ENCODE data around the gene CNTLN.
"Not testable (repeated sequence)": the region's sequence is repeated elsewhere in the genome, so short reads cannot be mapped to it uniquely, and the experiment has no call there.

The CNTLN gene

GRCh38 chr9:17222932-17223331, 88.1 kb downstream of the CNTLN start:
- no peak for ATAC-seq
- no peak for DNase-seq
- H3K27me3 Mint-ChIP-seq = no peaks in the 10 kb centered on the region
- no peak overlapping the region for H3K4me3 Mint-ChIP-seq
- H3K36me3 Mint-ChIP-seq (ENCODE audit: low read depth) = no peaks in the 10 kb centered on the region
- H3K27ac Mint-ChIP-seq = no peak overlapping the region
- no peaks in the 10 kb centered on the region for H3K4me1 Mint-ChIP-seq
- no peaks in the 10 kb centered on the region for H3K9me3 Mint-ChIP-seq

GRCh38 chr9:17225407-17225806, 90.6 kb downstream of the CNTLN start:
- Mint-ChIP-seq H3K4me3 (no peak overlapping the region), H3K36me3 (ENCODE audit: low read depth) (no peaks in the 10 kb centered on the region), H3K9me3 (no peaks in the 10 kb centered on the region), H3K27me3 (no peaks in the 10 kb centered on the region), H3K27ac (no peak overlapping the region), H3K4me1 (no peaks in the 10 kb centered on the region)
- no peak for DNase-seq
- ATAC-seq = no peak

GRCh38 chr9:17229945-17230560, 95.2 kb downstream of the CNTLN start:
- no peaks in the 10 kb centered on the region for H3K4me1 Mint-ChIP-seq
- ATAC-seq (no peak), DNase-seq (no peak)
- H3K36me3 Mint-ChIP-seq (ENCODE audit: low read depth) = no peaks in the 10 kb centered on the region
- H3K4me3 Mint-ChIP-seq = no peak overlapping the region
- no peak overlapping the region for H3K27ac Mint-ChIP-seq
- no peaks in the 10 kb centered on the region for H3K9me3 Mint-ChIP-seq
- H3K27me3 Mint-ChIP-seq = no peaks in the 10 kb centered on the region

GRCh38 chr9:17230646-17231045, 95.8 kb downstream of the CNTLN start:
- Mint-ChIP-seq H3K9me3 (no peaks in the 10 kb centered on the region), H3K27me3 (no peaks in the 10 kb centered on the region), H3K36me3 (ENCODE audit: low read depth) (no peaks in the 10 kb centered on the region), H3K27ac (no peak overlapping the region), H3K4me1 (no peaks in the 10 kb centered on the region), H3K4me3 (no peak overlapping the region)
- ATAC-seq = no peak
- no peak for DNase-seq

DNA sequence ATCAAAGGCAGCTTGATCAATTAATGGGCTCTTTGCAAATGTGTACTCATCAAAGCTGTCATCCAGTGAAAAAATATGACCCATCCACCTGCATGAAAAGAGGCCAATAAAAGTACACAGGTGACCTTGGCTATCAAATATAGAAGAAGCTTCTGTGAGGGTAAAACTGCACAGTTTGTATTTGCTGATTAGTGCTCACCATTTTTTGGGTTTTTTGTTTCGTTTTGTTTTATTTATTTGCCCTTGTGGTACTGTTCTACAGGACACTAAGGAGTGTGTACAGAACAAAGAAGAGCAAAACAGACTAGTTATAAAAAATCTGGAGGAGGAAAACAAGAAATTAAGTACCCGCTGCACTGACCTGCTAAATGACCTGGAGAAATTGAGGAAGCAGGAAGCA, 101.3 kb downstream of the CNTLN start:
- H3K36me3 Mint-ChIP-seq (ENCODE audit: low read depth) = no peaks in the 10 kb centered on the region
- H3K4me1 Mint-ChIP-seq = no peaks in the 10 kb centered on the region

GRCh38 chr9:17246770-17247169, 111.9 kb downstream of the CNTLN start:
- Mint-ChIP-seq H3K36me3 (ENCODE audit: low read depth) (no peaks in the 10 kb centered on the region), H3K4me3 (no peak overlapping the region), H3K9me3 (peaks cover 32% of the 10 kb centered on the region), H3K27me3 (no peaks in the 10 kb centered on the region), H3K27ac (no peak overlapping the region), H3K4me1 (no peaks in the 10 kb centered on the region)
- DNase-seq (no peak), ATAC-seq (no peak)

More for the DNA sequence above, 101.3 kb downstream of the CNTLN start:
- H3K27me3 Mint-ChIP-seq = no peaks in the 10 kb centered on the region
- no peak for DNase-seq
- no peak overlapping the region for H3K4me3 Mint-ChIP-seq
- no peak overlapping the region for H3K27ac Mint-ChIP-seq
- ATAC-seq = no peak
- H3K9me3 Mint-ChIP-seq = no peaks in the 10 kb centered on the region

DNA sequence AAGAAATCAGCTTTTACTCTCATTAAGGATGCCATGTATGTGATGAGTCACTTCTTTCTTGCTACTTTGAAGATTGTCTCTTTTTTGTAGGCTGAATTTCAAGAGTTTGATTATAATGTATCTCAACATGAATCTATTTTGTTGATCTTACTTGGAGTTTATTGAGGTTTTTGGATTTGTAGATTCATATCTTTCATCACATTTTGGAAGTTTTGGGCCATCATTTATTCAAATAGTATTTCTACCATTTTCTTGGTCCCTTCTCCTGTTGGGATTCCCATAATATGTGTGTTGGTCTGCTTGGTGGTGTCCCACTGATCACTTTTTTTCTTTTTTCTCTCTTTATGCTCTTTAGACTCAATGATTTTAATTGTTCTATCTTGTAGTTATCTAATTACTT, 116.3 kb downstream of the CNTLN start:
- no peaks in the 10 kb centered on the region for H3K4me1 Mint-ChIP-seq
- H3K27ac Mint-ChIP-seq = no peak overlapping the region
- ATAC-seq (no peak), DNase-seq (no peak)
- H3K27me3 Mint-ChIP-seq = no peaks in the 10 kb centered on the region
- H3K36me3 Mint-ChIP-seq (ENCODE audit: low read depth) = no peaks in the 10 kb centered on the region
- no peak overlapping the region for H3K4me3 Mint-ChIP-seq
- peaks cover 42% of the 10 kb centered on the region for H3K9me3 Mint-ChIP-seq

- not testable (repeated sequence) for H3K36me3 Mint-ChIP-seq (ENCODE audit: low read depth); H3K27ac Mint-ChIP-seq; DNase-seq; H3K27me3 Mint-ChIP-seq; H3K4me1 Mint-ChIP-seq; ATAC-seq; H3K4me3 Mint-ChIP-seq
- peaks cover 14% of the 10 kb centered on the region for H3K9me3 Mint-ChIP-seq
Observed at GRCh38 chr9:17268531-17269188, 133.8 kb downstream of the CNTLN start.

DNA sequence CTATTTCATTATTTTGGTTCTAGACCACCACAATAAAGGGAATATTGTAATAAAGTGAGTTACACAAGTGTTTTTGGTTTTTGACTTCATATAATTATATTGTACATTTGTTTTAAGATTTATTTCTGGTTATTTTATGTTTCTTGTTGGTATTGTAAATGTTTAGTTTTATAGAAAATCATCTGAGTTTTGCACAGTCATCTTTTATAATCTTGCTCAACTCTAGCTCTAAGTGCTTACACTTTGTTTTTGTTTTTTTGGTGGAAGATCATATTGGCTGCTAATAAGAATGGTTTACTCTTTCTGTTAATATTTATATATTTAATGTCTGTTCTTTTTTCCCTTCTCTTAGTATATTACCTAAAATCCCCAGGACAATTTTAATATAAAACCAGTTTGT, 135.0 kb downstream of the CNTLN start:
- Mint-ChIP-seq H3K4me3 (no peak overlapping the region), H3K9me3 (peaks cover 14% of the 10 kb centered on the region), H3K36me3 (ENCODE audit: low read depth) (no peaks in the 10 kb centered on the region), H3K27ac (no peak overlapping the region), H3K27me3 (no peaks in the 10 kb centered on the region), H3K4me1 (no peaks in the 10 kb centered on the region)
- DNase-seq (no peak), ATAC-seq (no peak)

- ATAC-seq (no peak), DNase-seq (no peak)
- H3K4me3 Mint-ChIP-seq = no peak overlapping the region
- H3K36me3 Mint-ChIP-seq (ENCODE audit: low read depth) = no peaks in the 10 kb centered on the region
- peaks cover 14% of the 10 kb centered on the region for H3K9me3 Mint-ChIP-seq
- no peaks in the 10 kb centered on the region for H3K4me1 Mint-ChIP-seq
- no peaks in the 10 kb centered on the region for H3K27me3 Mint-ChIP-seq
- H3K27ac Mint-ChIP-seq = no peak overlapping the region
Observed at GRCh38 chr9:17272536-17272935, 137.7 kb downstream of the CNTLN start.

- peaks cover 4% of the 10 kb centered on the region for H3K9me3 Mint-ChIP-seq
- H3K27ac Mint-ChIP-seq = no peak overlapping the region
- no peaks in the 10 kb centered on the region for H3K27me3 Mint-ChIP-seq
- no peak for ATAC-seq
- no peak overlapping the region for H3K4me3 Mint-ChIP-seq
- no peak for DNase-seq
- H3K36me3 Mint-ChIP-seq (ENCODE audit: low read depth) = no peaks in the 10 kb centered on the region
- H3K4me1 Mint-ChIP-seq = no peaks in the 10 kb centered on the region
Observed at GRCh38 chr9:17280350-17281012, 145.6 kb downstream of the CNTLN start.

DNA sequence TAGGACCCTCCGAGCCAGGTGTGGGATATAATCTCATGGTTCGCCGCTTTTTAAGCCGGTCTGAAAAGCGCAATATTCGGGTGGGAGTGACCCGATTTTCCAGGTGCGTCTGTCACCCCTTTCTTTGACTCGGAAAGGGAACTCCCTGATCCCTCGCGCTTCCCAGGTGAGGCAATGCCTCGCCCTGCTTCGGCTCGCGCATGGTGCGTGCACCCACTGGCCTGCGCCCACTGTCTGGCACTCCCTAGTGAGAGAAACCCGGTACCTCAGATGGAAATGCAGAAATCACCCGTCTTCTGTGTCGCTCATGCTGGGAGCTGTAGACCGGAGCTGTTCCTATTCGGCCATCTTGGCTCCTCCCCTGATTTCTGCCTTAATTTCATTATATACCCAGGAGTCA, 155.8 kb downstream of the CNTLN start:
- not testable (repeated sequence) for H3K9me3 Mint-ChIP-seq; H3K4me3 Mint-ChIP-seq; ATAC-seq; H3K4me1 Mint-ChIP-seq; DNase-seq; H3K27me3 Mint-ChIP-seq; H3K27ac Mint-ChIP-seq; H3K36me3 Mint-ChIP-seq (ENCODE audit: low read depth)

DNA sequence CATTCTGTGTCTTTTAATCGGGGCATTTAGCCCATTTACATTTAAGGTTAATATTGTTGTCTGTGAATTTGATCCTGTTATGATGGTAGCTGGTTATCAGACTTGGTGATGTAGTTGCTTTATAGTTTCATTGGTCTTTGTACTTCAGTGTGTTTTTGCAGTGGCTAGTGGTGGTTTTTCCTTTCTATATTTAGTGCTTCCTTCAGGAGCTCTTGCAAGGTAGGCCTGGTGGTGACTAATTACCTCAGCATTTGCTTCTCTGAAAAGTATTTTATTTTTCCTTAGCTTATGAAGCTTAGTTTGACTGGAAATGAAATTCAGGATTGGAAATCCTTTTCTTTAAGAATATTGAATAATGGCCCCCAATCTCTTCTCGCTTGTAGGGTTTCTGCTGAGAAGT, 156.9 kb downstream of the CNTLN start:
- Mint-ChIP-seq H3K4me1 (no peaks in the 10 kb centered on the region), H3K27ac (no peak overlapping the region), H3K4me3 (no peak overlapping the region), H3K36me3 (ENCODE audit: low read depth) (no peaks in the 10 kb centered on the region), H3K27me3 (no peaks in the 10 kb centered on the region), H3K9me3 (peaks cover 9% of the 10 kb centered on the region)
- no peak for DNase-seq
- no peak for ATAC-seq

DNA sequence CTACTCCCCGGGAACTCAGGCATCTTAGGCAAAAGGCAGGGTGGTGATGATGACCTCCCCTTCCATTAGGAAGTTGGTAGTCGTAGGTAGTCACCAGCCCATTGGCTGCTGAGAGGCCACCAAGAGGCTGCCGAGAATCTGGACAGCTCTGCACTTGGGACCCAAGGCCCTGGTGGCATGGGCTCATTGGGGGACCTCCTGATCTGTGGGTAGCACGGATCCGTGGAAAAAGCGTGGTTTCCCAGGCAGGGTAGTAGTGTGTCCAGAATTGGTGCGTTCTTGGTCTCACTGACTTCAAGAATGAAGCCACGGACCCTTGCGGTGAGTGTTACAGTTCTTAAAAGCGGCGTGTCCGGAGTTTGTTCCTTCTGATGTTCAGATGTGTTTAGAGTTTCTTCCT, 158.8 kb downstream of the CNTLN start:
- H3K27ac Mint-ChIP-seq = no peak overlapping the region
- ATAC-seq (no peak), DNase-seq (no peak)
- no peak overlapping the region for H3K4me3 Mint-ChIP-seq
- H3K9me3 Mint-ChIP-seq = peaks cover 9% of the 10 kb centered on the region
- no peaks in the 10 kb centered on the region for H3K4me1 Mint-ChIP-seq
- no peaks in the 10 kb centered on the region for H3K27me3 Mint-ChIP-seq
- no peaks in the 10 kb centered on the region for H3K36me3 Mint-ChIP-seq (ENCODE audit: low read depth)

- Mint-ChIP-seq H3K4me1 (no peaks in the 10 kb centered on the region), H3K4me3 (no peak overlapping the region), H3K27ac (no peak overlapping the region), H3K9me3 (peaks cover 9% of the 10 kb centered on the region), H3K36me3 (ENCODE audit: low read depth) (no peaks in the 10 kb centered on the region), H3K27me3 (no peaks in the 10 kb centered on the region)
- no peak for DNase-seq
- no peak for ATAC-seq
Observed at GRCh38 chr9:17294822-17295624, 160.2 kb downstream of the CNTLN start.

All from activated naive CD8-positive, alpha-beta T cell treated with anti-CD3 and anti-CD28 coated beads, Interleukin-2, amount 50 U/mL, for 24 hours (primary cell).